ENCODE measurements around the gene TNC. TPM values are rescaled to one million over a fixed set of nuclear protein-coding genes. Genes with fewer than 3 reads are reported as not detected.

TNC gene
- polyA plus RNA-seq (ENCODE audit: insufficient read length) = 43.4 TPM

DNA sequence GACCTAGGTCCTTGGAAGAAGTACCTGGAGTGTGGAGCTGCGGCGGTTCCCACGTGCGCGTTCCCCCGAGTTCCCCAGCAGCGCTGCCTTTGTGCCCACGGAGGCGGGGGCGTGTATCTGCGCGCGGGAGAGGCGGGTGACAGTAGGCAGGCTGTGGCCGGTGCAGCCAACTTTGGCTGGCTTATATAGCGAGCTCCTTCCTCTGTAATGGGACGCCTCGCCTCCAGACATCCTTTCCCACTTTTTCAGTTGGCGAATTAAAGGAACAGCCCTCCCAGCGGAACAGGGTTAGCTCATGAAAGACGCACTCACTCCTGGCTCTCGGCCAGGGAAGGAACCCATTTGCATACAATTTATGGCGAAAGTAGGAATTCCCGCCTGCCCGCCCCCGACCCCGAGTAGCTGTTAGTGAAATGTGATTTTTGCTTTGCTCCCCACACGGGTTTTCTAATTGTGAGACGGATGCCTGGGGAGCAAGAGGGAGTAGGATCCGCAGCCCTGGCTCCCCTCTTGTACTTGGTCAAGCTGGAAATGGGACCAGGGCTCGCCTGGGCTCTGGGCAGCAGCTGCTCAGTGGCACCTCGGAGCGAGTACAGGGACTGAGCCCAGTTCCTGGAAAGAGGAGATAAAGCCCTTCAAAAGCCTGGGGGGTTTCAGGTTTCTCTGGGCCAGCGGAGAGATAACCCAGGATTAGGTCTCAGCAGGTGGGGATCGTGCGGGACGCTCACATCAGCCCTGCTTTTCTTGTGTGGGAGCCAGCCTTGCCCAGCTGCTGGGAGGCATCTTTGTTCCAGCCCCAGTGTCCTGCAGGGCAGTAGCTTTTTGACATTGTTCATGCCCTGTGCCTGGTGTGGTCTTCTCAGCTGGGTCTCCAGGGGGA lies at the start of gene TNC:
Gene TNC, minus strand, starts transcription at position 159 of the 880 bp plus-strand sequence. CDS start 27,139 bp downstream, outside the sequence.
- DNase-seq (ENCODE audit: low read depth) = no peak

DNA sequence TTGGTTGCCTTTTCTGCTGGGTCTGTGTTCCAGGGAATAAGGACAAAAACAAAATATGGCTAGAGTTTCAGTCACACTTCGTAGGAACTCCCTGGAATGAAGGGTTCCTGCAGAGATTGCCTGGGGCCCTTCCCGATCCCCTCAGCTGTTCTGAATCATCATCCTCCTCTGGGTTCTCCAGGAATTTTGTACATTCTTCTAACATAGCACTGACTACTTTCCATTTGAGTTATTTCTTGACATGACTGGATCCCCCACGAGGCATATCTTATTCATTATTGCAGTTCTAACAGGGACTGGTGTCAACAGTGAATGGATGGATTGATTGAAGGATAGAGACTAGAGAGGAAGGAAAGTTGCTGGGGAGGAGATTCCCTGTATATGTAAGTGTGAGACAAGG lies 49.2 kb upstream of the TNC start:
- no peak for DNase-seq (ENCODE audit: low read depth)

- no peak for DNase-seq (ENCODE audit: low read depth)
Observed at GRCh38 chr9:115165233-115165632, 47.3 kb upstream of the TNC start.

GRCh38 chr9:115164511-115164974 lies 46.6 kb upstream of the TNC start:
- no peak for DNase-seq (ENCODE audit: low read depth)

DNA sequence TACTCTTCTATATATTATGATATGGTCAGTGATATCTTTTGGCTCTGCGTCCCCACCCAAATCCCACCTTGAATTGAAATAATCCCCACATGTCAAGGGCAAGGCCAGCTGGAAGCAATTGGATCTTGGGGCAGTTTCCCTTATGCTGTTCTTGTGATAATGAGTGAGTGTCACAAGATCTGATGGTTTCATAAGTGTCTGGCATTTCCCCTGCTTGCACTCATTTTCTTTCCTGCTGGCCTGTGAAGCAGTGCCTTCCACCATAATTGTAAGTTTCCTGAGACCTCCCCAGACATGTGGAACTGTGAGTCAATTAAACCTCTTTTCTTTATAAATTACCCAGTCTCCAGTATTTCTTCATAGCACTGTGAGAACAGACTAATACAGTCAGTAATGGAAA lies 45.0 kb upstream of the TNC start:
- DNase-seq (ENCODE audit: low read depth) = no peak

DNA sequence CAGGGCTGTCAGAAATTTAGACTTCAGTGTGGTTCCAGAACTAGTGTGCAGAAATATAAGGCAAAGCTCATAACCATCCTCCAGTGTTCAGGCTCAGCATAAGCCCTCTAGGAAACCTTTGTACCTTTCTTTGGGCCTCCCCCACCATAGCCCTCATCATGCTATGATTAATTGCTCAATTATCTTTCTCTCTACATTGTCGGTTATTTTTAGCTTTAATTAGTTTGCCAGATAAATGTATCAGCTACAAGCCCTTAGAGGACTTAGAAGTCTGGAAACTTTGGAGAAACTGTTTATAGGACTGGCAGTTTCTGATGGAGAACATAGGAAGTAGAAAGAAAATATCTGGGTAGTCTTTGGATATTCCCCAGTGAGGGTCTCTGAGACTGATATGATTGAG lies 43.5 kb upstream of the TNC start:
- no peak for DNase-seq (ENCODE audit: low read depth)

GRCh38 chr9:115158661-115159481 lies 40.9 kb upstream of the TNC start:
- DNase-seq (ENCODE audit: low read depth) = no peak

DNA sequence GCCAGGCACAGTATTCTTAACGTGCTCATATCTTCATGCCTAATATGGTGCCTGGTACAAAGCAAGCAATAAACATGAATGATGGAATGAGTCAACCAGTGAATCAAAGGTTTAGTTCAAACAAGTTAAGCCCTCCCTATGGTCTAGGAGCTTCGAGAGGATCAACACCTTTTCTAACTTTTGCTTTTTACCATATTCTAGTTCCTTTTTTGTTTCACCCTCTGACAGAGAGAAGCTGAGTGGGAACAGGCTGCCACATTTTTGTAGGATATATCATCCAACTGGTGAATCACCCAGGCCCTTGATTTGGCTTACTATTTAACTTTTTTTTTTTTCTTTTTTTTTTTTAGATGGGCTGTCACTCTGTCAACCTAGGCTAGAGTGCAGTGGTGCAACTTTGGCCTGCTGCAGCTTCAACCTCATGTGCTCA lies 39.3 kb upstream of the TNC start:
- no peak for DNase-seq (ENCODE audit: low read depth)

DNA sequence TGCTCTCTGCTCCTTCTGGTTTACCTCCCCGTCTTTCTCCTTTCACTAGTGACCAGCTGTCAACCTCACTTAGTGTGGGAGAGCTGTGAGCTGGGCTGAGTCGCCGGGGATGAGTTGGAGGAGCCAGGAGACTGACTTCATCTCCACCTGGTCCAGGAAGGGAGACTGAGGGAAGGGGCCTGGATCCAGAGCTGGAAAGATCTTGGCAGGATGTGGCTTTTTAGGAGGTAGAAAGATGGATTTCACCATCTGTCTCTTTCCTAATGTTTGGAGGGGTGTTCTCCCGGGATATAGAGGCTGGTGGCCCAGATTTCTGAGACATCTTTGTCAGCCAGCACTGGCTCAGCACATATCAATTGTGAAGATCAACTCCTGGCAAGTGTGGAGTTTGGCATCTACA lies 37.1 kb upstream of the TNC start:
- no peak for DNase-seq (ENCODE audit: low read depth)

DNA sequence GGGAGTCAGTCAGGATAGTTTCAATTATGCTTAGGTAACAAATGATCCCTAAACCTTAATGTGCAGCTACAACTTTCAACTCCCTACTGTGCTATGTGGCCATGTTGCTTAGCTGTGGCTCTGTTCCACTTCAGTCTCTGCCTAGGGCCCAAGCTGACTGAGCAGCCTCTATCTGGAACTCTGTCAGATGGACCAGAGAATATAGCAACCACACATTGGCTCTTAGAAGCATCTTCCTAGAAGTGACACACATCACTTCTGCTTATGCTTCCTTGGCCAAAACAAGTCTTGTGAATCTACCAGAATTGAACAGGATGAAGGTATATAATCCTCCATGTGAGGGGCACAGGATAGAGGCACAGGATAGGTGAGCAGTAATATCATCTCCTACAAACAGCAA lies 36.7 kb upstream of the TNC start:
- DNase-seq (ENCODE audit: low read depth) = no peak

DNA sequence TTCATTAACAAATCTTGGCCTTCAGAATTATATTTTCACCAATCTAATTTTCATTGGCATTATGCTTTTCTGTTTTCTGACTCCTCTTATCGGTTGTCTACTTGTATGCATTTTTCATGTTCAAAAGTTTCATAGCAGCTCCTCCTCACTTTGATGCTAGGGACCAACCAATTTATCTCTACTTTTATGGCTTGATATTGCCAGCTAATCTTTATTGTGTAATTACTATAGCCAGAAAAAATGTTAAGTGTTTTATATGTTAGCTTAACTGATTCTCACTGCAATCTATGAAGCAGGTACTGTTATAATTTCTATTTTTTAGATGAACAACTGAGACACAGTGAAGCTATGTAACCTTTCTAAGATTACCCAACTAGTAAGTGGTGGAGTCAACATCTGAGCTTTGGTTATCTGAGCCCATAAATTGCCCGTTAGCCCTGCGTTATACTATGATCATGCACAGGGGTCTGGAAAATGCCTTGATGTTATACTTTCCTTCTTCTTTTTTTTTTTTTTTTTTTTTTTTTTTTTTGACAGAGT lies 34.4 kb upstream of the TNC start:
- no peak for DNase-seq (ENCODE audit: low read depth)

GRCh38 chr9:115148721-115149120 lies 30.8 kb upstream of the TNC start:
- no peak for DNase-seq (ENCODE audit: low read depth)

GRCh38 chr9:115146581-115147021 lies 28.6 kb upstream of the TNC start:
- no peak for DNase-seq (ENCODE audit: low read depth)

GRCh38 chr9:115144706-115145105 lies 26.7 kb upstream of the TNC start:
- DNase-seq (ENCODE audit: low read depth) = no peak

- DNase-seq (ENCODE audit: low read depth) = no peak
Observed at GRCh38 chr9:115143689-115144088, 25.7 kb upstream of the TNC start.

DNA sequence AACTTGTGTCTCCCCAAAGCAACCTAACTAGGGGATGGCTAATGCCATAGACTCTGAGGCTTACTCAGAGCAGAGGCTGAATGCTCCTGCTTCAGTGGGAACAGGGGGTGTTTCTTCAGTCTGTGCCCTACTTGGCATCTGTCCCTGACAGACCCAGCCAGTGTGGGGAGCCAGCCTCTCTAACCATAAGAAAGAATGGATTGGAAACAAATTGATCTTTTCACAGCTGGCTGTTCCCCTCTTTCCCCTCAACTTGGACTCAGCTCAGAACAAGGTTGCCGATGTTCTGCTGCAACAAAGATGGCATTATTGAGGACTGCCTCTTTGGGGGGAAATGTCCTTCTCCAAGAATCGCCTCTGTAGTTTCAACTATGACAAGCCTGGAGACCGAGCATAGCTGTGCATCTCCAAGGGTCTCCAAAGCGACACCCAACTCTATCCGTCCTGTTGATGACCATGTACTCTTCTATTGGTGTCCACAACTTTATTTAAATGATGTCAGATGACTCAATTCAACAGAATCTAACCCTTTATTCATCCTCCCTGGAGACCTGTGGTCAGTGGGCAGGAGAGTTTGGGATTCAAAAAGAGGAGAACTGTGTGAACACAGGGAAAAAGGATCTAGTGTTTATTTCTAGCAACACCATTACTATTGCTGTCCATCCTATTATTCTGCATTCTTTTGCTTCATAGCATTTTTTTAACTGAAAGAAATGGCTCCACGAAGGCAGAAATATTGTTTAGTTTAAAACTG lies 24.7 kb upstream of the TNC start:
- DNase-seq (ENCODE audit: low read depth) = no peak

GRCh38 chr9:115142090-115142489 lies 24.1 kb upstream of the TNC start:
- DNase-seq (ENCODE audit: low read depth) = no peak

DNA sequence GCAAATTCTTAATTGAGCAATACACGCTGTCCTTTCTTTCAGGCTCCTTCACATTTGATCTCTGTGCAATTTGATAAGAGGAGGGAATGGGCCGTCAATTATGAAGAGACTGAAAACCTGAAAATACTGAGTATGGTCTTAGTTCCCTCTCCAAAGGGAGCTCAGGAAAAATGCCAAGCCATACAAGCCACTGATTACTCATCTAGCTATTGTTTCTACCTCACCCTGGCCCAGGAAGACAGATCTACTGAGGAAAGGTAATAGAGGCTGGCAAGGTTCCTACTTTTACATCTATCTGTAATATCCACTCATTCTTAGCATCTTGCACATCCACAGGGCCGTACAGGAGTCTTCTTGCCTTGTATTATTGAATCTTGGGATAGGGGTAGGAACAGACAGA lies 23.7 kb upstream of the TNC start:
- DNase-seq (ENCODE audit: low read depth) = no peak

DNA sequence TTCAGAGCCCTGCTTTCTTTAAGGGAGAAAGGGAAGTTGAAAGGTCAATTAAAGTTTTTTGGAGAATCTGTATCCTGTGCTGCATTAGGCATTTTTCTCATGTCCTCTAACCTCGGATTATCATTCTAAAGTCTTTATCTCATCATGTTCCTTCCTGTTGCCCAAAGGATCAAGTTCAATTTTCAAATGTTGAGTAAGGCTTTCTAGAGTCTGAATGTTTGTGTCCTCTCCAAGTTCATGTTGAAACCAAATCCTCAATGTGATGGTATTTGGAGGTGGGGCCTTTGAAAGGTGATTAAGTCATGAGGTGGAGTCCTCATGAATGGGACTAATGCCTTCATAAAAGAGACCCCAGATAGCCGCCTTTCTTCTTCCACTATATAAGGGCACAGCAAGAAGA lies 20.2 kb upstream of the TNC start:
- no peak for DNase-seq (ENCODE audit: low read depth)

DNA sequence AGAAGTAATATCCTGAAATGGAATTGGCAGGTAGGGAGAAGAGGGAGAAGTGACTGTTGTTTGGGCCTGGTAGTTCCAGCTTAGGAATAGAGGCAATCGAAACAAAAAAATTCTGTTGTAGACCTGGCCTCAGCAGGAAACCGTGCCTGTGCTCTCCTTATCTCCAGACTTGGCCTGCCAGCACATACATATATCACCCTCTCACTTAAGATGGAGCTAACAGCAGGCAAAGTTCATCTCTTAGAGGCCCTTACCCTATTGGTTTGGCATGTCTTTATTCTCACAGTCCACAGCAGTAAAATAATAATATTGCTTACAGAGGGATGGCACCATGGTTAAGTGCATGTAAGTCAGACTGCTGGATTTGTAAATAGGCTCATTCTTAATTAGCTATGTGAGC lies 19.6 kb upstream of the TNC start:
- no peak for DNase-seq (ENCODE audit: low read depth)
